Mononuclear cell (primary cell): ENCODE measurements around the gene SNX10. TPM values are rescaled to one million over a fixed set of nuclear protein-coding genes. Genes with fewer than 3 reads are reported as not detected.

ENCODE experiments used
- H3K27me3 ChIP-seq: 2 replicates; pipeline ENCODE4 v1.6.0; 2011; ENCODE audit warnings: low read length, control low read depth; ENCODE audit not compliant: insufficient read depth
- H3K4me1 ChIP-seq: 2 replicates; pipeline ENCODE4 v1.5.1; 2011; ENCODE audit warnings: mild to moderate bottlenecking, low read length, control low read depth; ENCODE audit not compliant: insufficient read depth
- H3K4me3 ChIP-seq: 2 replicates; pipeline ENCODE4 v1.5.1; 2011; ENCODE audit warnings: mild to moderate bottlenecking, low read length, moderate library complexity
- H3K9me3 ChIP-seq: 2 replicates; pipeline ENCODE4 v1.5.1; 2011; ENCODE audit warnings: low read depth, mild to moderate bottlenecking, control low read depth, low read length
- total RNA-seq: library from RNA; depleted of rRNA; stranded (reverse); fragments of >200 nt; gene quantifications from one replicate; pipeline ENCODE4 v1.2.3, GENCODE V29; 2012

The SNX10 gene
- total RNA-seq, 1 donor, result 70.1 TPM

- Histone ChIP-seq H3K27me3 (no peaks in the 10 kb centered on the region), H3K9me3 (no peaks in the 10 kb centered on the region), H3K4me1 (peaks cover 26% of the 10 kb centered on the region), H3K4me3 (no peak overlapping the region)
These were observed 48.9 kb downstream of the SNX10 start for GRCh38 chr7:26340476-26341018.

DNA sequence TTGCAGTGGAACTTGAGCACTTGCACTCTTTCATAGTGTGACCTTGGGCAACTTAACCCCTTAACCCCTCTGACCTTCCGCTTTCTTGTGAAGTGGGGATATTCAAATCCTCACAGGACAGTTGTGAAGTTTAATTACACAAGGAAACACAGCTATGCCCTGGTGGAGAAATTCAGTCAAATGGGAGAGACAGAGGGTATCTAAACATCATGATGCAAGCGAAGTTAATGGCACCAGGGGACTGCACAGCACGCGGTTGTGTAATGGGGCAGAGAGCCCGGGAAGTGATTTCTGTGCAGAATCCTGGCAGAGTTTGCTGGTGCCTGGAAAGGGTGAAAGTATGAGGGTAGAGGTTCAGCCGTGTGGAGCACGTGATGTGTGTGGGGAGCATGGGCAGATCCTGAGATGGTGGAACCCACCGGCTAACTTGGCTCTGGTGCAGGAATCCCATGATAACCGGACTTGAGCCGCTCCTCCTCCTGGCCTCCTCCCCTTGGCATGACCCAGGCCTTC lies 51.7 kb downstream of the SNX10 start:
- Histone ChIP-seq H3K4me3 (no peak overlapping the region), H3K27me3 (no peaks in the 10 kb centered on the region), H3K4me1 (peaks cover 10% of the 10 kb centered on the region), H3K9me3 (no peaks in the 10 kb centered on the region)

- Histone ChIP-seq H3K27me3 (no peaks in the 10 kb centered on the region), H3K9me3 (no peaks in the 10 kb centered on the region), H3K4me1 (peaks cover 13% of the 10 kb centered on the region), H3K4me3 (no peak overlapping the region)
These were observed 52.2 kb downstream of the SNX10 start for GRCh38 chr7:26343837-26344236.

GRCh38 chr7:26345202-26345601 lies 53.5 kb downstream of the SNX10 start:
- Histone ChIP-seq H3K27me3 (no peaks in the 10 kb centered on the region), H3K4me3 (no peak overlapping the region), H3K4me1 (peaks cover 13% of the 10 kb centered on the region), H3K9me3 (no peaks in the 10 kb centered on the region)

DNA sequence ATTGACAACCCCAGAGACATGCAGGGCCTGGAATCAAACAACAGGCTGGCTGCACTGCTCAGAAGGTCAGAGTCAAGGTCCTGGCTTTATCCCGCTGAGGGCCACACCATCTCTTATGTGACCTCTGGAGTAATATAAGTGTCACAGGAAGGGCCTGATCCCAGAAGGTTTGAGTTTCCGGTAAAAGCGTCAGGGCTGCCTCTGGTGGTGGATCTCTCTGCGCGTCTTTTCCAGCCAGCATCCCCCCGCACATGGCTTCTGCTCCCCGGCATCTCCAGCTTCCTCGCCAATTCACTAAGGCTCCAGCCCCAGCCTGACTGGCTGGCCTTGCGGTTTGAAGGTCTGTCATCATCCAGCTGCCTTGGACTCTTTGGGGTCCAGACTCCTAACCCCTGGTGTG lies 54.2 kb downstream of the SNX10 start:
- peaks cover 8% of the 10 kb centered on the region for H3K4me1 ChIP-seq
- H3K9me3 ChIP-seq, result no peaks in the 10 kb centered on the region
- no peak overlapping the region for H3K4me3 ChIP-seq
- H3K27me3 ChIP-seq, result no peaks in the 10 kb centered on the region

DNA sequence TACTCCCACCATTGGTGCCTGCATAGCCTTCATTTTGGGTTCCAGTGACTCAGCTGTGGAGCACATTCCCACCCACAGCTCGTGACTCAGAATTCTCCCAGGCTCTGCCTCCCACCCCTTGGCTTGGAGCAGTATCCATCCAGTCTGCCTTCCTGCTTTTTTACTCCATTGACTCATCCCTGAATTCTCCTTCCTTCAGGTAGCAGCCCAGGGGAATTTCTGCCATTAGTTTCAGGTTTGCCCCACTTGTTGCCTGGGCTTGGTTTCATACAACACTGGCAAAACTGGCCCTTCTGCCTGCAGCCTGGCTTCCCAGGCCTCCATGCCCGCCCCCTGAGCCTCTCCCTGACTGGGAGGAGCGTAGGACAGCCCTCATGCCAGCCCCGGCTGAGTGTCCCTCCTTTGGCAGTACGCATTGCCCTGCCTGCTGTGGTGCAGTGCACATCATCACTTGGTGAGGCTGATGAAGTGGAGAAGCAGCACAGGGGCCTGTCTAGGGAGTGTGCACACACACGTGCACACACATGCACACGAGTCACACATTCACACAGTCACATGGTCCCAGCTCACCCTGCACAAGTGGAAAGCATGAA lies 55.0 kb downstream of the SNX10 start:
- Histone ChIP-seq H3K9me3 (no peaks in the 10 kb centered on the region), H3K4me1 (peaks cover 7% of the 10 kb centered on the region), H3K4me3 (no peak overlapping the region), H3K27me3 (no peaks in the 10 kb centered on the region)

- H3K9me3 ChIP-seq, result no peaks in the 10 kb centered on the region
- H3K4me1 ChIP-seq, result peaks cover 7% of the 10 kb centered on the region
- no peaks in the 10 kb centered on the region for H3K27me3 ChIP-seq
- H3K4me3 ChIP-seq, result no peak overlapping the region
These were observed 56.7 kb downstream of the SNX10 start for GRCh38 chr7:26348234-26348851.

GRCh38 chr7:26349005-26349915 lies 57.6 kb downstream of the SNX10 start:
- no peak overlapping the region for H3K4me3 ChIP-seq
- H3K27me3 ChIP-seq, result no peaks in the 10 kb centered on the region
- peaks cover 7% of the 10 kb centered on the region for H3K4me1 ChIP-seq
- H3K9me3 ChIP-seq, result no peaks in the 10 kb centered on the region

- Histone ChIP-seq H3K27me3 (no peaks in the 10 kb centered on the region), H3K4me3 (no peak overlapping the region), H3K9me3 (no peaks in the 10 kb centered on the region), H3K4me1 (peaks cover 7% of the 10 kb centered on the region)
These were observed 59.5 kb downstream of the SNX10 start for GRCh38 chr7:26351171-26351570.

DNA sequence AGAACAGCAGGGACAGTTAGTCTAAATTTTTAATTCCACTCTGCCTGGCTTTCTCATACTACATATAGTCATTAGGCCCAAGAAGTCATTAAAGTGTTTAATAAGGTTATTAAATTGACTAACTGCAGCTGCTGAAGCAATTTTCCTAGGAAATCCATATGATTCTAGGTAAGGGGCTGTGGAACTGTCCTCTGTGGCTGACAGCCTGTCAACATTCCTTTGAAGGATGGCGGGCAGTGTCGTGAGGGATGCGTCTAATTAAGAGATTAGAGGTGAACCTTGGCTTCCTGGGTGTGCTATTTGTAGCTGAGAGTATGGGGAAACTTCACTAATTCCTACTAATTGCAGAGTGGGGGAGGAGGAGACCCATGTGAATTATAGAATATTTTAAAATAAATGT lies 64.6 kb downstream of the SNX10 start:
- Histone ChIP-seq H3K9me3 (no peaks in the 10 kb centered on the region), H3K27me3 (no peaks in the 10 kb centered on the region), H3K4me3 (no peak overlapping the region), H3K4me1 (peaks cover 16% of the 10 kb centered on the region)

DNA sequence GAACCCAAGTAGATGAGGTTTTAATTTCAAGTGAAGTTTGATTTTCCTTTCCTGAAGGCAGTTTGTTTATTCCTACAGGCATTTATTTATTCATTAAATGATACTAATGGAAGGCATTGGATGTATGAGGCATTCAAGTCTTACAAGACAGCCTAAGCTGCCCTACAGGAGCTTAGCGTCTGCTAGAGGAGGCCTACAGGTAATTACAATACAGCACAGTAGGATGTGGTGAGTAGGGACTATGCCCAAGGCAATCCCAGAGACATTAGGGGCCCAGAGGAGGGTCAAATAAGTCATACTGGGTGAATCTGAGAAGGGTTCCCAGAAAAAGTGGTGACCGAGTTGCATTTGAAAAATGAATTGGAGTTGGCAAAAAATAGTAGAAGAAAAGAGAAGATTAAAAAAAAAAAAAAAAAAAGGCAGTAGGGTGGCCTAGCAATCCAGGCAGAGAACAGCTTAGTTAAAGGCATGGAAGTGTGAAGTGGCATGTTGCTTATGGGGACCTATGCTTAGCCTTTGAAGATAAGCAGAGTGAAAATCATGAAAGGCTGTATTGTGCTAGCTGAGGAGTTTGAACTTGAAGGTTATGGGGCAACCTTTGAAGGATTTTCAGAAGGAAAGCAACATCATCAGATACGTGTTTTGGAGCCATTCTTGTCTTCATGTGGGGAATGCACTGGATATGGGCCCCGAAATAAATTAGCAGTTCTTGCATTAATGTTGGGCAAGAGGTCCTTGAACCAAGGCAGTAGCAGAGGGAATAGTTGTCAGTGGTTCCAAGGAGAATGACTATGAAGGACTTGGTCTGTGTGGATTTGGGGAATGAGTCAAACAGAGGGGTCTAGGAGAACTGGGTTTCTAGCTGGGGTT lies 65.5 kb downstream of the SNX10 start:
- no peaks in the 10 kb centered on the region for H3K9me3 ChIP-seq
- peaks cover 16% of the 10 kb centered on the region for H3K4me1 ChIP-seq
- H3K4me3 ChIP-seq, result no peak overlapping the region
- no peaks in the 10 kb centered on the region for H3K27me3 ChIP-seq

GRCh38 chr7:26357799-26358151 lies 66.1 kb downstream of the SNX10 start:
- no peaks in the 10 kb centered on the region for H3K27me3 ChIP-seq
- H3K4me1 ChIP-seq, result peaks cover 16% of the 10 kb centered on the region
- H3K9me3 ChIP-seq, result no peaks in the 10 kb centered on the region
- no peak overlapping the region for H3K4me3 ChIP-seq

DNA sequence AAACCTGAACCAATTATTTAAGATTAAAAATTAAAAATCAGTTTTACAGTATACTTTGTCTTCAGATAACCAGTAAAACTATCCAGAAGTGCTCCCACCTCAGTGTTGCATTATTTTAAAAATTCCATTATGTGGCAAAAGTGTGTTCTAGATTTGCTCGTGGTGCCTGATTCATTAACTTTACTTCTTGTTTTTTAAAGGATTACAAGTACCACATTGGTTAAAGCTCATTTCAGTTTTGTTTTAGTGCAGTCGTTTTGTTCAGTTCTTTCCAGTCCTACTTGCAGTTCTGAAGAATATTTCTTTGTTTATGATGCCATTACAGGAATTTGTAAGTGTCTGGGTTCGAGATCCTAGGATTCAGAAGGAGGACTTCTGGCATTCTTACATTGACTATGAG lies 69.0 kb downstream of the SNX10 start:
- no peaks in the 10 kb centered on the region for H3K27me3 ChIP-seq
- H3K4me3 ChIP-seq, result no peak overlapping the region
- no peaks in the 10 kb centered on the region for H3K9me3 ChIP-seq
- peaks cover 19% of the 10 kb centered on the region for H3K4me1 ChIP-seq

GRCh38 chr7:26361637-26362036 lies 70.0 kb downstream of the SNX10 start:
- Histone ChIP-seq H3K4me1 (peaks cover 19% of the 10 kb centered on the region), H3K27me3 (no peaks in the 10 kb centered on the region), H3K9me3 (no peaks in the 10 kb centered on the region), H3K4me3 (no peak overlapping the region)
